NCI-H524 treated with DMSO at 0.1 percent for 48 hours (cell line): ENCODE data around the gene TESMIN.
A peak's percentile ranks its signal among the peaks of the same experiment; 100 is the strongest.

Source experiments
- DNase-seq: peaks from one replicate; lab custom pipeline; 2025; lab: John Stamatoyannopoulos, UW

TESMIN gene

DNA sequence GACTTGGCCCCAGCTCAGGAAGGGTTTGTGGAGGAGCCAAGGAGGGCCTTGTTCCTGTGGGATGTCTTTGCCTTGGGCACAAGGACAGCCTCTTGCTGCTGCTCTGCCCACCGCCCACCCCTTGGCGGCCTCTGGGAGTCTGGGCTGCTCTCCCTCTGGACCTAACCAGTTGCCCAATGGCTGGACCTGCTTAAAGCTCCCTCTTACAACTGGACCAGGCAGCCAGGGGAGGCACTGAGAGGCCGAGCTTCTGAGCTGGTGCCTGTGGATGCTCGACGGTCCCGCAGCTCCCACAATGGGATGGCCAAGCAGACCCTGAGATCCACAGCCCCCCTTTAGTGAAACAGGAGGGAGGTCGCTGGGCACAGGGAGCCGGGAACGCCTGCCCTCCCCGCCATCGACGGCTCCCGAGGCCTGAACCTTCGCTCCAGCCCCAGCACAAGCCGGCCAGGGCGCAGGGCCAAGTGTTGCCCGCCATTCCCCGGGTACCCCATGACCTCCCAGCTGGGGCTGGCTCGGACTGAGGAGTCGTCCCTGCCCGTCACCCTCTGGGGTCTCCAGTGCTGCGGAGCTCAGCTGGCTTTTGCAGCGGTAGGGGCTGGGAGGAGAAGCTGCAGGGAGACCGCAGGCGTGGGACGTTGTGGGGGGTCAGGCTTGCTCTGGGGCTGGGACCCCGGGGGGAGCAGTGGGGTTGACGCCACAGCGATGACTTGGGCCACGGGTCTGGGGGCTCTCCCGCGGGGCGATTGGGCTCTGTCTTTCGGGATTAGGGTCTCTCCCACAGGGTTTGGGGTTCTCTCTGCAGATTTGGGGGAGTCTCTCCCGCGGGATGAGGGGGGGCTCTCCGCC lies 67.6 kb downstream of the TESMIN start:
- DNase-seq, result no peak

DNA sequence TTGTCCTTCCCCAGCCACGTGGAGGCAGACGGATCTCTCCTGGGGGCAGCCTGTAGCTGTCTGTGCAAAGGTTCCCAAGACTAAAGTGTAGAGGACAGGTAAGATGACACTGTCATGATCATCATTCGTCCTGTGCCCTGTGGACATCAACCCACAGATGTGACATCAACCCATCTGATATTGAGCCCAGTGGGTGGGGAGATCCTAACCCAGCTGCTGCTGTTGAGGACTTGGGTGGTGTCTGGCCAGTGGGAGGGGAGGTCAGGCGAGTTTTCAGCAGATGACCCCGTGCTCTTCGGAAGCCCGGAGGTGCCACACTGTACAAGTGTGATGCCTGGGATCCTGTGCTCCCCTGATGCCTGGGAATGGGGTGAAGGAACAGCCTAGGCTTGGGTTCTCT lies 68.2 kb downstream of the TESMIN start:
- DNase-seq, result no peak

DNA sequence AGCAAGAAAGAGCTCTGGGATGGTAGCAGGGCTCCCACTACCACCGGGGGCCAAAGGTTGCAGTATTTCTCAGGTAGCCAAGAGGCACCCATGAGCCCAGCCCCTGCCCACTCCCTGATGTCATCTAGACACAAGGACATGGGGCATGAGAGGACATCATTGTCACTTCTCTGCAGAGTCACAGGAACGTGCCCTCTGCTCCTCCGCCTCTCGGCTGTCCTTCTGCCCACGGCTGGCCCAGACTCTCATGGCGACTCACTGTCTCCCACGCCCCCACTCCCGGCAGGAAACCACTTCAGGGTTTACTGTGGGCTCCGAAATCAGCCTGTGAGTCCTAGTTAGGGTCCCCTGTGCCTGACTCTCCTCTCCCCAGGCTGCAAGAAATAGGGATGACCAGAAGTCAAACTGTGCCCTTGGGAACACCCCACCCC lies 68.8 kb downstream of the TESMIN start:
- no peak for DNase-seq

DNA sequence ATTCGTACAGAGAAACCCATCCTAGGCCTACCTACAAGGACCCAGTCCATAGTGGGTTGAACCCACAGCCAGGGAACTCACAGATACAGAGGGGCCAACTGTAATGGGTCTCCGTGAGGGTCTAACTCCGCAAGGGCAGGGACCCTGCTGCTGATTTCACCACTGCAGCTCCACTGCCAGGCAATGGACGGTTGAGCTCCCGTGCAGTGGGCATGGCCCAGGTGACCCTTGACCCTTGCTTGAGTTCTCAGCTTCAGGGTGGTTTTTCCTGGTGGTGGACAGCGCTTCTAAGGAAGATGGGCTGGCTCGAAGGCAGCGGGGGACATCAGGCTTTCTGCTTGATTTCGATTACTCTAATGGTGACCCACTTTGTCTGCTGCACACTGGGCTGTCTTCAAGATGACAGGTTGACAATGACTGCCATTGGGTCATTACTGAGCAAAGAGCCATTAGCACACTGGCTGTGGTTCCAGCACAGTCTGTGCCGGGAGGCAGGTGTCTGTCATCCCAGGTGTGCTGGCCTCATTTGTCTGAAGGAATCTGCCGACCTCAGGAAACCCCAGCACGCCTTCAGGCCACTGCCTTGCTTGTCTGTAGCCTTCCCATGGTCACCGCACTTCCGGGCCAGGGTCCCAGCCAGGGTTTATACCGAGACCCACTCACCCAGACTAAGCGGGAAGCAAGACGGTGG lies 70.6 kb downstream of the TESMIN start:
- DNase-seq, result no peak

DNA sequence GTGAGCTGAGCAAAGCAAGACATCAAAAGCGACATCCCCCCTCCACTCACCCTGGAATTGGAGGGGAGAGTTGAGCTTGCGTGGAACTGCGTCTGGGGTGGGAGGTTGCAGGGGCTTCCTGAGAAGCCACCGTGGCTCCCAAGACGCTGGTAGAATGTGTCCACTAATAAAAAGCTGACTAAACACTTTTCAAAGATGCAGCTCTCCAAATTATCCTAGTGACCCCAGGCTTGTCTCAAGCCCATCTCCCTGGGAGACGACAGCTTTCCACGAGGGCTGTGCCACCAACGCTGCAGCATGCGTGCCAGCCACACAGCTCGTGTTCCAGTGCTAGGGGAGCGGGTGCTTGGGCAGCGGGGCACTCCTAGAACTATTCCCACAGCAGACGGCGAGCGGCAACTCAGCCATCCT lies 73.3 kb downstream of the TESMIN start:
- DNase-seq, result no peak

DNA sequence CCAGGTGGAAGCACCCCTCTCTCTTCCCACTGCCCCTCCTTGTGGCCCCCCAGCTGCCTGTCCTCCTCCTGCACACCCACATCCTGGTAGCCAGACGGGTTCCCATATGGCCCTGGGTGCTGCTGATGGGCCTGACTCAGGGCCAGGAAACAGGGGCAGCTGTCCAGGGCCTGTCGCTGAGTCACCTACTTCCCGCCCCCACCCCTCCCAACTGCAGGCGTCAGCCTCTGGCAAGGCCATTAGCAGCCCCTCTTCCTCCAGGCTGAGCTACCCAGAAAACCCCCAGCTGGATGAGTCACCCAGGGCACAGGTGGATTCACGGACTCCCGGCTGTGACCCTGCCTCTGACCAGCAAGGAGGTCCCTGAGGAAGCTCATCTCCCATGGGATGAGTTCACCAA lies 73.9 kb downstream of the TESMIN start:
- DNase-seq, result peak; percentile 49

DNA sequence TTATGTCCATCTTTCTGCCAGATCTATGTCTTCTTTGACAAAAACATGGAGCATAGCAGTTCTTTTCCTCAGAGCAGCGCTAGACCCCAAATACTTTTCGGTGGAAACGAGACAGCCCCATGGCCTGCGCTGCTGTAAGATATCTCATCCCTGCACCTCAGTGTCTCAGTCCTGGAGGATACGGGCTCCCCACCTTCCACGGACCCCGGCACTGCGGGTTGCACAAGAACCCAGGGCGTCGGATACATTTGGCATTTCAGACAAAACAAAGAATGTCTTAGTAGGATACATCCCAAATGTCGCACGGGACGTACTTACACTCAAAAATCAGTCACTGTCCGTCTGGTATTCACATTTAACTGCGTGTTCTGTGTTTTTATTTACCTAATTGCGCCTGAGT lies 76.9 kb downstream of the TESMIN start:
- no peak for DNase-seq

DNA sequence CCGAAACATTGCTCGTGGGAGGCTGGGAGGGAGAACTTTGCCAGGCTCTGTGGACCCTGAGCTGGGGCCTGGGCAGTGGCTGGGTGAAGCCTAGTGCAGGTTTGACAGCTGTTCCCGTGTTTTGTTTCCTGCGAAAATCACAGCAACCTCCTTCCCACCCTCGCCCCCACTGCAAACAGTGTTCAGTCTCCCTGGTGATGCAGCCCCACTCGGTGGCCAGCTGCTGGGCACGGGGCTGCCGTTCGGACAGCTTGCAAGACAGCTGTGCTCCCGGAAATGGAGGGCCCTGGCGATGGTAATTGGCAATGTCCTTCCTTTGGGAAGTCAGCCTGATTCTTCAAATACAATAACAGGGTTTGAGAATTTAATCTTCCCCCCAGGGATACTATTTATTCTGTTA lies 77.3 kb downstream of the TESMIN start:
- DNase-seq, result peak; percentile 52

DNA sequence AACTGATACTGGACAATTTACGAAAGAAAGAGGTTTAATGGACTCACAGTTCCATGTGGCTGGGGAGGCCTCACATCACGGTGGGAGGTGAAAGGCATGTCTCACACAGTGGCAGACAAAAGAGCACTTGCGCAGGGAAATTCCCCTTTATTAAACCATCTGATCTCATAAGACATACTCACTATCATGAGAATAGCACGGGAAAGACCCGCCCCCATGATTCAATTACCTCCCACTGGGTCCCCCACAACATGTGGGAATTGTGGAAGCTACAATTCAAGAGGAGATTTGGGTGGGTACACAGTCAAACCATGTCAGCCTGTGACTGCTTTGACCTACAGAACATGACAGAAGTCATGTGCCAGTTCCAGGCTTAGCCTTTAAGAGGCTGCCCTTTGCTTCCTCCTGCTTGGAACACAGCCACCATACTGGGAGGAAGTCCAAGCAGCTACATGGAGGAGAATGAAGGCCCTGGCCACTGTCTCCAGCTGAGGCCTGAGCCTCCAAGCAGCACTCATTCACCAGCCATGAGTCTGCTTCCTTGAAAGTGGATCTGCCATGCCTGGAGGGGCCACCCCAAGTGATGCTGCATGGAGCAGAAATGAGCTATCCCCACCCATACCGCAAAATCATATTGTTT lies 77.9 kb downstream of the TESMIN start:
- no peak for DNase-seq

DNA sequence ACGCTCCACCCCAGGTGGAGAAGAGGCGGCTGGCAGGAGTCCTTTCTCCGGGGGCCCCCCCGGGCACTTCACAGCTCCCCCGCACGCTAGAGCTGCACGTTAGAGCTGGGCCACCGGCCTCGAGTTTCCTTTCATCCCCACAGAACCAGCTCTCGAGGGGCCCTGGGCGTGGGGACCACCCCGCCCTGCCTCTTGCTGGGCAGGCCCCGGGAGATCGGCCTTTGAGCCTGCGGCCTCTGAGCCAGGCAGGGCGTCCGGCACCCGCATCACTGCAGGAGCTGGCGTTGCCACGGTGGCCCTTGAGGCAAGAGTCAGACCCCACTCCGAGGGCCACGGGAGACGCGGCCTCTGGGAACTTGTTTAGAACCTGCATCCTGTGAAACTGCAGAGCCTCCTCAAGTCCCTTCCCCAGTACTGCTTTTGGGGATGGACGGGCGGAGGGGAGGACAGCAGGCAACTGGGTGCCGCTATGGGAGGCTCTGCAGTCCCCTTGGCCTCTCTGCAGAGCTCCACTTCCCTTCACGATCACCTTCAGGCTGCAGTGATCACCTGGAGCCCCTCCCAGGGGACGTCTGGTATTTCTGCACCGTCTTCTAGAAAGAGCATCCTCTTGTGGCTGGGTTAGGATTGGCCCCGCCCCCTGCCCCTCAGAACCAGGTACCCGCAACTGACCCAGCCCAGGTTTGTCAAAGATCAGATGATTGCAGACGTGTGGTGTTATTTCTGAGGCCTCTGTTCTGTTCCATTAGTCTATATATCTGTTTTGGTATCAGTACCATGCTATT lies 80.9 kb downstream of the TESMIN start:
- DNase-seq, result no peak

DNA sequence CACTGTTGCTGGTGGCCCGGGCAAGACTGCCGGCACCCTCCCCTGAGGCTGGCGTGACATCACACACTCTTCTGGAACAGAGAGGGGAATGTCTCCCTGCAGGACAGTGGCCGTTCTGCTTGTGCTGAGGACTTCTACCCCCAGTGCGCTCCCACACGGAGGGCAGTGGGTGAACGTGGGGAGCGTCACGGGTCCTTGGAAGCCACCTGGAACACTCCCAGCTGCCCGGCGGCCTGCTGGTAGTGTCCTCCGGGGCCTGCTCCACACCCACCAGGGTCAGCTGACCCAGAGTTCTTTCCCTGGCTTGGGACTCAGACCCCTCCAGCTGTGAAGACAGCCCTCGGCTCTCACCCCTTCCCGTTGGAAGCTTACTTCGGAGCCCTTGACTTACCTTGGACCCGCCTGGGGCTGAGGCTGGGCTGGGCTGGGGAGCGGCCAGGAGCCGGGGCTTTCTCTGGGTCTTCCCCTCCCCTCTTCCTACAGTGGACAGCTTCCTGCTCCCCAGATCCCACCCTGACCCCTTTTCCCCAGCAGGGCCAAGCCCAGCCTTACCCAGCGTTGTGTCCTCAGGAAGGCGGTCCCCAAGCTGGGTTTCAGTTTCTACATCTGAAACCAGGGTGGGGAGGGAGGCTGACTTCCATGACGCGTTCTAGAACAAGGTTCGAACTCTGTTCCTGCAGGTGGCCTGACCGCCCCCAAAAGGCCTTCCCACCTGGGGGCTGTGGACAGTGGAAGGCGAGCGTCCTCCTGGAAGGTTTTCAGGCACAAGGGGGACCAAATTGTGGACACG lies 81.8 kb downstream of the TESMIN start:
- no peak for DNase-seq

DNA sequence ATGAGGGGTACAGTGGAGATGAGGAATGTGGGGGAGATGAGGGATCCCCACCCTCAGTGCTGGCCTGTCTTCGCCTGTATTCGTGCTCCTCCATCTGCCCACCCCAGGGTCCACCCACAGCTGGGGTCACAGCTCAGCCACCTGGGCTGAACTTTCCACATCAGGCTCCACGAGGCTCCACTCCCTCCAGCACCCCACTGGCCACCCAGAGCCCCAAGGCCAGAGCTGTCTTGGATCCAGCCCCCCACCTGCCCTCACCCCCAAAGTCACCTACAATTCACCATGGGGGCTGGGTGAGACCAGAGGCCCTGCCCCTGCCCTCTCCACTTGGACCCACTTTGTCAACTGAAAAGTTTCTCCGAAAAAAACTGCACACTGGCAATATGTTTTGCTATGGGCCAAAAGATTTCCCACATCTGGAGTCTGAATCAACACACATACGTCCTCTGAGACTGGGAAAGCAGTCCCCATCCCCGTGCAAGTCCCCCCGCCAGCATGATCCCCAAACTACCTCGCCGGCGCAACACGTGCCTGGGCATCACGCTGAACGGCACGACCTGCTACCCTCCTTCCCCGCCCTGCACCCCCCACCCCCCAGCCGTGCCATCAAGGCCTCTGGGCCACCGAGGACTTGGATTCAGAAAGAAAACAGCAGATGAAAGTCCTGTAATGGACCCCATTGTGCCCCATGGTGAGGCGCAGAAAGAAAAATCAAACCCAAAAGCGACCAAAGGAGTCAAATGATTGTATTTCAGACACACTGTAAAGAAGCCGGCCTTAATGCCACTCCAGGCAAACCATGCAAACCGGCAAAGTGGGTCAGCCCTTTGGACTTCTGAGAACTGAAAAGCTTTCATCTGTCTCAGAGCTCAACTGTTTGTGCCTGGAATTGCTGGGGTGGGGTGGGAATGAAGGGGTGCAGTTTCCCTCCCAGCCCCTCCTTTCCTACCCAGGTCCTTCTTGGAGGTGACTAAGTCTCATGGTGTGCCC lies 83.5 kb downstream of the TESMIN start:
- no peak for DNase-seq

DNA sequence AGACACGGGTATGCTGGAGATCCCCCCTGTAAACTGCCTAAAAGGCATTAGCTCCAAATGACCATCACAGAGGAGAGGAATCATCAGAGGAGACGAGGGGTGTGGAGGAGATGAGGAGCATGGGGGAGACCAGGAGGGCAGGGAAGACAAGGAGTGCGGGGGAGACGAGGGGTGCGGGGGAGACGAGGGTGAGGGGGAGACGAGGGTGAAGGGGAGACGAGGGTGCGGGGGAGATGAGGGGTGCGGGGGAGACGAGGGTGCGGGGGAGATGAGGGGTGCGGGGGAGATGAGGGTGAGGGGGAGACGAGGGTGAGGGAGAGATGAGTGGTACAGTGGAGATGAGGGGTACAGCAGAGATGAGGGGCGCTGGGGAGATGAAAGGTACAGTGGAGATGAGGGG lies 84.5 kb downstream of the TESMIN start:
- DNase-seq, result no peak

DNA sequence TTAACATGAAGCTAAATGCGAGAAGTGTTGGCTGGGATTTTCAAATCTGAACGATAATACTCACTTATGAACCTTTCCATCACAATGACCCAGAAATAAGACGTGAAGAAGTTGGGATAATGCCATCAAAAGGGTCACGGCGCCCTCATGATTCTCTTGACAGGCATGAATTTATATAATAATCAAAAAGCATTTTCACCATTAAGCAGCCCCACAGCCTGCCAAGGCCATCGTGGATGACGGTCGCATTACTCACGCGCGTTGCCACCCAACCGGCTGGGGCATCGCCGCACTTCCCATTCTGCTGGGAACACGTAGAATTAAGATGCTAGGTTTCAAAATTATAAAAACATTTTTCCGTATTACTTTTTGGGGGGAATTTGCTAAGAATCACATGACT lies 85.9 kb downstream of the TESMIN start:
- DNase-seq, result no peak

DNA sequence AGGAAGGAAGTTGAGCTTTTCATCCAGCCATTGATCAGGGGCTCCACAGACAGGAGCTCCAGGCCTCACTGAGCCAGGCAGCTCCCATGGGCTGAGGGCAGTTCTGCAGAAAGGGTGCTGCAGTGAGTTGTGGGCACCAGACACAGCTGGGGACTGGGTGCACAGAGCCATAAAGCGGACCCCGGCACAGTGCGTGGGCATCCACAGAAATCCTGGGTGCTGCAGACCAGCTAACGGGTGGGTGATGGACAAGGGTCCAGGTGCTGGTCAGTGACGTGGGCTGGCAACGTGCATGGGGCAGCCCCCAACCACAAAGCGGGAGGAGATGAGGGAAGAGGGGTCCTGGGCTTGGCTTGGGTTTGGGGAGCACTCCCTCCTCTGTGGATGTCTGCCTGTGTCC lies 86.4 kb downstream of the TESMIN start:
- no peak for DNase-seq

DNA sequence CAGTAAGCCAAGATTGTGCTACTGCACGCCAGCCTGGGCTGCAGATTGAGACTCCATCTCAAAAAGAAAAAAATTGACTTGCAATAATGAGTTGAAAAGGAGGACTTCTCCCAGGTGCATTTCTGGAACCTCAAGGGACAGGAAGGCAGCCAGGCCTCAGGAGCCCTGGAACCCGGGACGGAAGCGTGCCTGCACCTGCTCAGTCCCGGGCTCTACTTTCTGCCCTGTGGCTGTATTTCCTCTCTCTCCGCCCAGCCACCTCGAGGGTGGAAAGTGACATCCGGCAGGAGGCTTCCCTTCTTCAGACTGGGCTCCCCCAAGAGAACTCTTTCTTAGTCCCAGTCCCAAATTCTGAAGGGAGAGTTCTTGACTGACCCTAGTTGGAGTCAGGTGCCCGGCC lies 87.2 kb downstream of the TESMIN start:
- no peak for DNase-seq

DNA sequence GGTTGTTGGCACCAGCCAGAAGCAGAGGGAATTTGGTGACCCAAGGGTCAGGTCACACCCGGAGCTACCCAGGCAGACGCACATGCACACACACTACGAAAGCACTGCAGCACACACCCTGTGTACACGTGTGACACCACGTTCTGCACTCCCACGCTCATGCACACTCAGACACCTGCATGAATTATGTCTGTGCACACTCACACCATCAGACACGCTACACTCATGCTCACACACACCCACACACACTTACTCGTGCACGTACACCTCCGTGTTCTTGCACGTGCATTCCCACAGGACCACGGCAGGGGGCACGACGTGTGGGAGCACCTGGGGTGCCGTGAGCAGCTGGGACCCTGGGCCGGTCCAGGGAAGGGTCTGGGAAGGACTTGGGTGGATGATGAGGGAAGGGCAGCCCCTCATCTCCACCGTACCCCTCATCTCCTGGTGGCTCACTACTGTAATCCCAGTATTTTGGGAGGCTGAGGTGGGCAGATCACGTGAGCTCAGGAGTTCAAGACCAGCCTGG lies 87.8 kb downstream of the TESMIN start:
- DNase-seq, result no peak

DNA sequence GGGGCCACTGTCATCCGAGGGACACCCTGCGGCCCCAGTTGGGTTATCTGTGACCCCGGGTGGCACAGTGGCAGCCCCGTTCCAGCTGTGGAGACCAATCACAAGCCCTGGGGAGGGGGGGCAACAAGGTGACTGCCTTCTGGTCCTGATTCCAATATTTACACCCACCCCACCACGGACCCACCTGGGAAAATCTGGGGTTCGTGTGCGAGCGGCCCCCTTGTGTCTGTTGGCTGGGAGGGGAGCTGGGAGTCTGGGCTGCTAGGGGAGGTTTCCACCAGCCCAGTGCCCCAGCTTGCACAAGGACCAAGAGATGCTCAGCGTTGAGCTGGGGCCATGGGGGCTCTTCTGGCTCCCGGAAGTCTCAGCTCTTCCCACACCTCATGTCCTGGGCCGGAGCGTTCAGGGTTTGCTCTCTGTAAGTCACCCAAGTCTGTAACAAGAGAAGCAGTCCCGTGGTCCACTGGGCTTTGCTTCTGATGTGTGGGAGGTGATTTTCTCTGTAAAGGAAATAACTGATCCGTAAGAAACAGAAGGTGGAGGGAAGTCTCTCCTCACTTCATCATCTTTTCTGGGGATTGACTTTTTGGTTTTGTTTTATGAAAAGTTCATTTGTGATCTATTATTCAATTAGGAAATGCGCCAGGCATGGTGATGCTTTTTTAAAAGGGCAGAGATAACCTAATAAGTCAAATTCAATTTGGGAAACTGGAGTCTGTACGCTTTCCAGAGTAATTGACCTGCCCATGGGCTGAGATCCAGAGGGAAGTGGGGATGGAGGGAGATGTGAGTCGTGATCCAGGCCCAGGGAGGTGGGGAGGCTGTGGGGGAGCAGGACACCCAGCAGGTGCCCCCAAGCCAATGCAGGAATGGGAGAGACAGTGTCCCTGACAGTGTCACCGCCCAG lies 89.4 kb downstream of the TESMIN start:
- no peak for DNase-seq

DNA sequence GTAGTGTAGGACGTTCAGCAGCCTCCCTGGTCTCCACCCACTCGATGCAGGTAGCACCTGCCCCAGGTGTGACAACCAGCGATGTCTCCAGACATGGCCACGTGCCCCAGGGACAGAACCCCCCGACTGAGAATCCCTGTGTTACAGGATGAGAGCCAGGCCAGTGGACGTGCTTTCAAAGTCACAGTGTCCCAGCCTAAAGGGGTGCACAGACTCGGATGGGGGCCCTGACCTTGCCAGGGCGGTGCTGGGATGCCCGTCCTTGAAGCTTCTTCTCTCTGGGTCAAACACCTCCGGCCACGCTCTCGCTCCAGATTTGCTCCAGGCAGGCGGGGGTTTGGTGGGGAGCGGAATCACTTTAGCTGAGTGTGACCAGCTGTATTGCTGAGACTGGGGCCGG lies 90.3 kb downstream of the TESMIN start:
- DNase-seq, result no peak
